SW 1271 (cell line): ENCODE measurements around the gene ENOPH1.
A peak's percentile ranks its signal among the peaks of the same experiment; 100 is the strongest.
"Not testable (repeated sequence)": the region's sequence is repeated elsewhere in the genome, so short reads cannot be mapped to it uniquely, and the experiment has no call there.

Source experiments
- DNase-seq, 2 experiments: peaks; one replicate each; lab custom pipeline; 2025; lab: John Stamatoyannopoulos, UW

ENOPH1 gene

GRCh38 chr4:82430193-82430963 lies at the start of gene ENOPH1, which contains the start of gene HNRNPDL:
ENOPH1 (plus strand) TSS chr4:82430590; CDS start chr4:82430830, 240 bp downstream.
HNRNPDL (minus strand) TSS chr4:82430462; CDS start chr4:82429690, 772 bp downstream.
- peak; percentile 72 to 86 for DNase-seq

GRCh38 chr4:82380831-82381230 lies 49.6 kb upstream of the ENOPH1 start:
- no peak for DNase-seq

- no peak for DNase-seq
Measured at GRCh38 chr4:82381235-82381634, 49.2 kb upstream of the ENOPH1 start.

GRCh38 chr4:82381661-82382296 lies 48.6 kb upstream of the ENOPH1 start:
- DNase-seq, result no peak

- no peak for DNase-seq
Measured at GRCh38 chr4:82382751-82383150, 47.6 kb upstream of the ENOPH1 start.

- DNase-seq, result not testable (repeated sequence)
Measured at GRCh38 chr4:82386312-82386711, 44.1 kb upstream of the ENOPH1 start.

- no peak for DNase-seq
Measured at GRCh38 chr4:82388405-82388804, 42.0 kb upstream of the ENOPH1 start.

GRCh38 chr4:82390061-82390460 lies 40.3 kb upstream of the ENOPH1 start:
- DNase-seq, result not testable (repeated sequence)

GRCh38 chr4:82394896-82395295 lies 35.5 kb upstream of the ENOPH1 start:
- DNase-seq, result no peak

GRCh38 chr4:82397527-82397926 lies 32.9 kb upstream of the ENOPH1 start:
- no peak for DNase-seq

GRCh38 chr4:82398263-82398662 lies 32.1 kb upstream of the ENOPH1 start:
- DNase-seq, result no peak

GRCh38 chr4:82401600-82401999 lies 28.8 kb upstream of the ENOPH1 start:
- no peak for DNase-seq

GRCh38 chr4:82402196-82402775 lies 28.1 kb upstream of the ENOPH1 start:
- DNase-seq, result no peak

GRCh38 chr4:82403725-82404124 lies 26.7 kb upstream of the ENOPH1 start:
- DNase-seq, result no peak

GRCh38 chr4:82415061-82415460 lies 15.3 kb upstream of the ENOPH1 start:
- DNase-seq, result not testable (repeated sequence)

GRCh38 chr4:82415922-82416365 lies 14.4 kb upstream of the ENOPH1 start:
- no peak for DNase-seq

GRCh38 chr4:82419451-82419850 lies 10.9 kb upstream of the ENOPH1 start:
- DNase-seq, result no peak

- no peak for DNase-seq
Measured at GRCh38 chr4:82421796-82422560, 8.4 kb upstream of the ENOPH1 start.

- DNase-seq, result no peak
Measured at GRCh38 chr4:82422616-82423015, 7.8 kb upstream of the ENOPH1 start.

GRCh38 chr4:82423245-82424054 lies 6.9 kb upstream of the ENOPH1 start:
- peak; percentile 7 to 33 for DNase-seq

GRCh38 chr4:82425478-82425877 lies 4.9 kb upstream of the ENOPH1 start:
- DNase-seq, result no peak
